ENCODE measurements around the gene RCE1. TPM values are rescaled to one million over a fixed set of nuclear protein-coding genes. Genes with fewer than 3 reads are reported as not detected.

RCE1 gene
- total RNA-seq, 4 donors from 2014 or later: 32.2 to 54.4 (median 42.8) TPM

DNA sequence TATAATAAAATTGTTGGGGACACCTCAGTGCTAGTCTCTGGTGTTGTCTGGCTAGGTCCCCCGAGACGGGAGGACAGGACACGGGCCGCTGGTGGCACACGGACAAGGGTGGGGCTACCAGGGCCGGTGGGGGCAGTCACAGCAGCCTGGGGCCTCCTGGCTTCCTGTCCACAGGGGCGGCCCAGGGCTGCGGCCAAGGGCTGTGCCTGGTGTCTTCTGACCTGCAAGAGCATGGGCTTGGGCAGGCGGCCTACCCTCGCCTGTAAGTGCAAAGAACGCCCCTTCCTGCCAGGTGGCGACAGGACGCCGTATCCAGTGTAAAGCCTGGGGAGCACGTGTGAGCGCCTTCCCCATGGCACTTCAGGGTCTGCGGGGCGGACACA is 17.2 kb downstream of the RCE1 start:
- H3K9me3 ChIP-seq: no peaks in the 10 kb centered on the region
- no peaks in the 10 kb centered on the region for H3K27me3 ChIP-seq
- H3K27ac ChIP-seq: no peak overlapping the region
- WGBS: 92% methylated on average over 11 of the region's 18 CpGs
- TF ChIP-seq POLR2A (IDR thresholded peaks at IDR 0.05) (no peak), EP300 (IDR thresholded peaks at IDR 0.05) (no peak), POLR2AphosphoS5 (IDR thresholded peaks at IDR 0.05) (no peak)
- TF ChIP-seq, protein P1, sequence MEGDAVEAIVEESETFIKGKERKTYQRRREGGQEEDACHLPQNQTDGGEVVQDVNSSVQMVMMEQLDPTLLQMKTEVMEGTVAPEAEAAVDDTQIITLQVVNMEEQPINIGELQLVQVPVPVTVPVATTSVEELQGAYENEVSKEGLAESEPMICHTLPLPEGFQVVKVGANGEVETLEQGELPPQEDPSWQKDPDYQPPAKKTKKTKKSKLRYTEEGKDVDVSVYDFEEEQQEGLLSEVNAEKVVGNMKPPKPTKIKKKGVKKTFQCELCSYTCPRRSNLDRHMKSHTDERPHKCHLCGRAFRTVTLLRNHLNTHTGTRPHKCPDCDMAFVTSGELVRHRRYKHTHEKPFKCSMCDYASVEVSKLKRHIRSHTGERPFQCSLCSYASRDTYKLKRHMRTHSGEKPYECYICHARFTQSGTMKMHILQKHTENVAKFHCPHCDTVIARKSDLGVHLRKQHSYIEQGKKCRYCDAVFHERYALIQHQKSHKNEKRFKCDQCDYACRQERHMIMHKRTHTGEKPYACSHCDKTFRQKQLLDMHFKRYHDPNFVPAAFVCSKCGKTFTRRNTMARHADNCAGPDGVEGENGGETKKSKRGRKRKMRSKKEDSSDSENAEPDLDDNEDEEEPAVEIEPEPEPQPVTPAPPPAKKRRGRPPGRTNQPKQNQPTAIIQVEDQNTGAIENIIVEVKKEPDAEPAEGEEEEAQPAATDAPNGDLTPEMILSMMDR (IDR thresholded peaks at IDR 0.05): no peak
- peaks cover 26% of the 10 kb centered on the region for H3K36me3 ChIP-seq
- H3K4me3 ChIP-seq: no peak overlapping the region
- peaks cover 44% of the 10 kb centered on the region for H3K4me1 ChIP-seq
- peak in 1 of 2 donors; percentile 62 for DNase-seq (ENCODE audit: low spot score in 2 of 2)

GRCh38 chr11:66861038-66861773 is 18.0 kb downstream of the RCE1 start:
- no peak overlapping the region for H3K4me3 ChIP-seq
- no peaks in the 10 kb centered on the region for H3K9me3 ChIP-seq
- H3K36me3 ChIP-seq: peaks cover 26% of the 10 kb centered on the region
- TF ChIP-seq, protein P1 (IDR thresholded peaks at IDR 0.05): no peak
- TF ChIP-seq POLR2AphosphoS5 (IDR thresholded peaks at IDR 0.05) (no peak), EP300 (IDR thresholded peaks at IDR 0.05) (no peak), POLR2A (IDR thresholded peaks at IDR 0.05) (no peak)
- 95% methylated on average over 20 of the region's 32 CpGs for WGBS
- H3K27me3 ChIP-seq: no peaks in the 10 kb centered on the region
- H3K4me1 ChIP-seq: peaks cover 37% of the 10 kb centered on the region
- no peak for DNase-seq (ENCODE audit: low spot score in 2 of 2)
- H3K27ac ChIP-seq: no peak overlapping the region

DNA sequence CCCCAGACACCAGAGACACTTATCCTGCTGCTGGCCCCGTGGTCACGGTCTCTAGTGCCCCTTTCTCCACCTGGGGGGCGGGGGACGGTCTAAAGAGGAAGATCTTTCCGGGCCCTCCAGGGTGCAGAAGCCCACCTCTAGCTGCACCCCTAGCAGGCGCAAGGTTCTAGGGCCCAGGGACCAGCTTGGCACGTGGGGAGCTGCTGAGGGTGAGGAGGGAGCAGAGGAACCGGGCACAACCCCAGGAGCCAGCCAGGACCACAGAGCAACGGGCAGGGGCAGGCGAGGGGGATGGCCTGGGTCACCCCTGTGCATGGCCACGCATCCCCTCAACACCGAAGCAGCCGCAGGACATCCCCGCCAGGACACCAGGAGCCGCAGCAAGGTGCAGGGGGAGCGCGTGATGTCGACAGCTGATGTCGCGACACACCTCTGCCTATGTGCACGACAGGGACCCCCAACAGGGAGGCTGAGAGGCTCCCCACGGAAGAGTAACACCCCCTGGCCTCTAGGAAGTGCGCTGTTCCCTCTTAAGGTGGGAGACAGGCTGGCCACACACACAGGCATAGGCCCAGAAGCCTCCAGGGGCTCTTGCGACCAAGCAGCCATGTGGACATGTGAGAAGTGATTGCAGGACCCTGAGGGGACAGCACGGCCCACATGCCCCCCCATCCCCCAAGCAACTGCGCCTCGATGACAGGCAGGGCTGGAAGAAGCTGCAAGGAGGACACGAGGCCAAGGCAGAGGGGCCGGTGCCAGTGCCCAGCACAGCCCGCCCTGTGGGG is 18.7 kb downstream of the RCE1 start:
- DNase-seq (ENCODE audit: low spot score in 2 of 2): peak in 1 of 2 donors; percentile 46
- WGBS: 90% methylated on average over 29 of the region's 30 CpGs
- no peak for TF ChIP-seq EP300 (IDR thresholded peaks at IDR 0.05)
- no peak for TF ChIP-seq POLR2A (IDR thresholded peaks at IDR 0.05)
- TF ChIP-seq, protein P1 (IDR thresholded peaks at IDR 0.05): no peak
- TF ChIP-seq POLR2AphosphoS5 (IDR thresholded peaks at IDR 0.05): no peak
- H3K27me3 ChIP-seq: no peaks in the 10 kb centered on the region
- H3K27ac ChIP-seq: no peak overlapping the region
- peaks cover 26% of the 10 kb centered on the region for H3K36me3 ChIP-seq
- H3K9me3 ChIP-seq: no peaks in the 10 kb centered on the region
- no peak overlapping the region for H3K4me3 ChIP-seq
- peaks cover 32% of the 10 kb centered on the region for H3K4me1 ChIP-seq

- H3K4me3 ChIP-seq: no peak overlapping the region
- no peaks in the 10 kb centered on the region for H3K27me3 ChIP-seq
- TF ChIP-seq, protein P1 (IDR thresholded peaks at IDR 0.05): no peak
- no peak for TF ChIP-seq POLR2A (IDR thresholded peaks at IDR 0.05)
- TF ChIP-seq POLR2AphosphoS5 (IDR thresholded peaks at IDR 0.05): no peak
- no peak for TF ChIP-seq EP300 (IDR thresholded peaks at IDR 0.05)
- peaks cover 26% of the 10 kb centered on the region for H3K36me3 ChIP-seq
- peak in 1 of 2 donors; percentile 53 for DNase-seq (ENCODE audit: low spot score in 2 of 2)
- no peaks in the 10 kb centered on the region for H3K9me3 ChIP-seq
- H3K27ac ChIP-seq: no peak overlapping the region
- peaks cover 26% of the 10 kb centered on the region for H3K4me1 ChIP-seq
- 94% methylated on average over 3 of the region's 11 CpGs for WGBS
Observed at GRCh38 chr11:66862559-66863037, 19.4 kb downstream of the RCE1 start.

All from suprapubic skin (tissue), 4 donors.